HAP-1 (cell line): ENCODE measurements around the gene CDKAL1.
"Not testable (repeated sequence)": the region's sequence is repeated elsewhere in the genome, so short reads cannot be mapped to it uniquely, and the experiment has no call there.

ENCODE experiments used
- DNase-seq, 2 experiments: peaks; one replicate each; pipeline ENCODE4 v3.0.0-alpha.2; 2016 to 2020; ENCODE audit warnings: low spot score in 2 of 2
- H3K27me3 ChIP-seq: fragments of 250-450 bp; sonication (Bioruptor Pico); 2 replicates; pipeline ENCODE4 v1.5.1; 2020; ENCODE audit warnings: low read depth, mild to moderate bottlenecking, moderate library complexity
- H3K36me3 ChIP-seq: fragments of 250-450 bp; sonication (Bioruptor Pico); replicated peaks from 2 replicates; pipeline ENCODE4 v1.5.1; 2020; ENCODE audit warnings: mild to moderate bottlenecking
- H3K4me1 ChIP-seq: fragments of 250-450 bp; sonication (Bioruptor Pico); 2 replicates; pipeline ENCODE4 v1.5.1; 2020; ENCODE audit warnings: mild to moderate bottlenecking
- H3K4me3 ChIP-seq: fragments of 250-450 bp; sonication (Bioruptor Pico); 2 replicates; pipeline ENCODE4 v1.5.1; 2020; ENCODE audit warnings: mild to moderate bottlenecking, moderate library complexity
- H3K9me3 ChIP-seq: fragments of 250-450 bp; sonication (Bioruptor Pico); 2 replicates; pipeline ENCODE4 v1.5.1; 2020; ENCODE audit warnings: mild to moderate bottlenecking, moderate library complexity
- in situ Hi-C: fragments of 300-500 bp; cut with MboI; formaldehyde crosslinking; loops from 3 replicates; pipeline ENCODE4 v1.14.3; 2020; ENCODE audit warnings: low sequenced_read_pairs, inconsistent platforms, mixed read lengths

Gene CDKAL1

GRCh38 chr6:20921578-20921977, 387.3 kb downstream of the CDKAL1 start:
- DNase-seq, result no peak
- no peaks in the 10 kb centered on the region for H3K27me3 ChIP-seq
- no peaks in the 10 kb centered on the region for H3K9me3 ChIP-seq
- no peak overlapping the region for H3K4me3 ChIP-seq
- no peaks in the 10 kb centered on the region for H3K36me3 ChIP-seq
- no peaks in the 10 kb centered on the region for H3K4me1 ChIP-seq
- in situ Hi-C loops, result no loop called here

GRCh38 chr6:20922743-20923142, 388.5 kb downstream of the CDKAL1 start:
- no peak for DNase-seq
- no peaks in the 10 kb centered on the region for H3K4me1 ChIP-seq
- in situ Hi-C loops, result no loop called here
- no peaks in the 10 kb centered on the region for H3K9me3 ChIP-seq
- no peak overlapping the region for H3K4me3 ChIP-seq
- H3K27me3 ChIP-seq, result no peaks in the 10 kb centered on the region
- H3K36me3 ChIP-seq, result no peaks in the 10 kb centered on the region

GRCh38 chr6:20924094-20924493, 389.8 kb downstream of the CDKAL1 start:
- H3K4me1 ChIP-seq, in situ Hi-C loops, H3K9me3 ChIP-seq, DNase-seq, H3K36me3 ChIP-seq, H3K4me3 ChIP-seq, H3K27me3 ChIP-seq: not testable (repeated sequence)

GRCh38 chr6:20924911-20925543, 390.8 kb downstream of the CDKAL1 start:
- H3K9me3 ChIP-seq, result no peaks in the 10 kb centered on the region
- H3K27me3 ChIP-seq, result no peaks in the 10 kb centered on the region
- H3K4me1 ChIP-seq, result no peaks in the 10 kb centered on the region
- in situ Hi-C loops, result no loop called here
- H3K36me3 ChIP-seq, result no peaks in the 10 kb centered on the region
- no peak for DNase-seq
- H3K4me3 ChIP-seq, result no peak overlapping the region

GRCh38 chr6:20927130-20927860, 393.0 kb downstream of the CDKAL1 start:
- no peak for DNase-seq
- in situ Hi-C loops, result no loop called here
- no peaks in the 10 kb centered on the region for H3K27me3 ChIP-seq
- H3K4me3 ChIP-seq, result no peak overlapping the region
- H3K36me3 ChIP-seq, result no peaks in the 10 kb centered on the region
- H3K4me1 ChIP-seq, result no peaks in the 10 kb centered on the region; the same call in 1 of the 2 replicates
- H3K9me3 ChIP-seq, result no peaks in the 10 kb centered on the region

GRCh38 chr6:20929283-20929682, 395.0 kb downstream of the CDKAL1 start:
- Histone ChIP-seq H3K27me3 (no peaks in the 10 kb centered on the region), H3K4me3 (no peak overlapping the region)
- in situ Hi-C loops, result no loop called here

GRCh38 chr6:20931093-20931492, 396.8 kb downstream of the CDKAL1 start:
- H3K36me3 ChIP-seq, result no peaks in the 10 kb centered on the region
- no peaks in the 10 kb centered on the region for H3K9me3 ChIP-seq
- H3K4me3 ChIP-seq, result no peak overlapping the region
- no peaks in the 10 kb centered on the region for H3K27me3 ChIP-seq
- peaks cover 12% of the 10 kb centered on the region for H3K4me1 ChIP-seq
- DNase-seq, result no peak
- in situ Hi-C loops, result no loop called here

More at GRCh38 chr6:20929283-20929682, 395.0 kb downstream of the CDKAL1 start:
- DNase-seq, result no peak
- Histone ChIP-seq H3K9me3 (no peaks in the 10 kb centered on the region), H3K4me1 (peaks cover 12% of the 10 kb centered on the region), H3K36me3 (no peaks in the 10 kb centered on the region)

- Histone ChIP-seq H3K27me3 (no peaks in the 10 kb centered on the region), H3K4me1 (peaks cover 12% of the 10 kb centered on the region), H3K36me3 (no peaks in the 10 kb centered on the region), H3K9me3 (no peaks in the 10 kb centered on the region), H3K4me3 (no peak overlapping the region)
- in situ Hi-C loops, result no loop called here
- no peak for DNase-seq
These were observed 397.5 kb downstream of the CDKAL1 start for GRCh38 chr6:20931772-20932171.

GRCh38 chr6:20932284-20932683, 398.0 kb downstream of the CDKAL1 start:
- H3K36me3 ChIP-seq, result no peaks in the 10 kb centered on the region
- no peak for DNase-seq
- no peaks in the 10 kb centered on the region for H3K27me3 ChIP-seq
- H3K9me3 ChIP-seq, result no peaks in the 10 kb centered on the region
- in situ Hi-C loops, result no loop called here
- H3K4me1 ChIP-seq, result peaks cover 12% of the 10 kb centered on the region
- no peak overlapping the region for H3K4me3 ChIP-seq

- in situ Hi-C loops, result no loop called here
- peaks cover 12% of the 10 kb centered on the region for H3K4me1 ChIP-seq
- H3K9me3 ChIP-seq, result no peaks in the 10 kb centered on the region
- H3K27me3 ChIP-seq, result no peaks in the 10 kb centered on the region
- no peaks in the 10 kb centered on the region for H3K36me3 ChIP-seq
- no peak for DNase-seq
- no peak overlapping the region for H3K4me3 ChIP-seq
These were observed 399.0 kb downstream of the CDKAL1 start for GRCh38 chr6:20933057-20933788.

- in situ Hi-C loops, result no loop called here
- Histone ChIP-seq H3K9me3 (no peaks in the 10 kb centered on the region), H3K4me1 (peaks cover 18% of the 10 kb centered on the region), H3K4me3 (no peak overlapping the region), H3K27me3 (no peaks in the 10 kb centered on the region), H3K36me3 (no peaks in the 10 kb centered on the region)
- no peak for DNase-seq
These were observed 402.7 kb downstream of the CDKAL1 start for GRCh38 chr6:20936949-20937348.

GRCh38 chr6:20939161-20939775, 405.0 kb downstream of the CDKAL1 start:
- H3K9me3 ChIP-seq, result peaks cover 3% of the 10 kb centered on the region; the same call in 1 of the 2 replicates
- no peak overlapping the region for H3K4me3 ChIP-seq
- no peak for DNase-seq

GRCh38 chr6:20943040-20943627, 408.9 kb downstream of the CDKAL1 start:
- Histone ChIP-seq H3K27me3 (no peaks in the 10 kb centered on the region), H3K4me3 (no peak overlapping the region), H3K36me3 (no peaks in the 10 kb centered on the region), H3K4me1 (peaks cover 7% of the 10 kb centered on the region), H3K9me3 (peaks cover 3% of the 10 kb centered on the region; the same call in 1 of the 2 replicates)
- DNase-seq, result no peak
- in situ Hi-C loops, result no loop called here

More at GRCh38 chr6:20939161-20939775, 405.0 kb downstream of the CDKAL1 start:
- H3K36me3 ChIP-seq, result no peaks in the 10 kb centered on the region
- peaks cover 7% of the 10 kb centered on the region for H3K4me1 ChIP-seq
- H3K27me3 ChIP-seq, result no peaks in the 10 kb centered on the region
- in situ Hi-C loops, result no loop called here
